Measurements from ENCODE around the gene RIOK1.
A peak's percentile ranks its signal among the peaks of the same experiment; 100 is the strongest.

RIOK1 gene

DNA sequence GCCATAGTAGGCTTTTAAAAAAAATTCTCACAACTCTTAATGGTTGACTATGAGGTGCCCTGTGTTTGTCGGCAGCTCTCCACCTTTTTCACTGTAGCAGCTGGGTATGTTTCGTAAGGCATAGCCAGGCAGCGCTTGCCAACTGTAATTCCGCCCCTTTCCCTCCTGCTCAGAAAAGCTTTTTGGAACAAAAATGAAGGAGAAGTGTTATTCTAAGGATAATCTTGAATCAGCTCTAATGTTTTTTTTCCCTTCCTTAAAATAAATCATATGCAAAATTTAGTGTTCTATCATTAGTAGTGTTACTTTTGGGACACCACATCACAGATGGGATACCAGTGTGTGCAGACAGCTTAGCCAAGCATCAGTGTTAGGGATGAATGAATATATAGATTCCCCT is 21.2 kb downstream of the RIOK1 start:
- DNase-seq: no peak

DNA sequence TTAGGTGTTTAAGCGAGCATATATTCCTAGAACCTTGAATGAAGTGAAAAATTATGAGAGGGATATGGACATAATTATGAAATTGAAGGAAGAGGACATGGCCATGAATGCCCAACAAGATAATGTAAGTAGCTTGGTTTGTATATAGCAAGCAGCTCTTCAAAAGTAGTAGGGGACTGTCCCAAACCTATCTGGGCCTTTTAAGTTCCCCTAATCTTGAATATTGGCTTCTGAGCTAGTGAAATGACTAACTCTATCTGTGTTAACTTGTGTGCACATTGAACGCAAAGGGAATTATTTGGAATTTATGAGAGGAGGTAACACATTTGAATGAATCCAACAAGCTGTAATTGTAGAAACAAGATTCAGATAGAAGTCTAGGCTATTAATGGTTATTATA is 21.7 kb downstream of the RIOK1 start:
- DNase-seq: no peak

DNA sequence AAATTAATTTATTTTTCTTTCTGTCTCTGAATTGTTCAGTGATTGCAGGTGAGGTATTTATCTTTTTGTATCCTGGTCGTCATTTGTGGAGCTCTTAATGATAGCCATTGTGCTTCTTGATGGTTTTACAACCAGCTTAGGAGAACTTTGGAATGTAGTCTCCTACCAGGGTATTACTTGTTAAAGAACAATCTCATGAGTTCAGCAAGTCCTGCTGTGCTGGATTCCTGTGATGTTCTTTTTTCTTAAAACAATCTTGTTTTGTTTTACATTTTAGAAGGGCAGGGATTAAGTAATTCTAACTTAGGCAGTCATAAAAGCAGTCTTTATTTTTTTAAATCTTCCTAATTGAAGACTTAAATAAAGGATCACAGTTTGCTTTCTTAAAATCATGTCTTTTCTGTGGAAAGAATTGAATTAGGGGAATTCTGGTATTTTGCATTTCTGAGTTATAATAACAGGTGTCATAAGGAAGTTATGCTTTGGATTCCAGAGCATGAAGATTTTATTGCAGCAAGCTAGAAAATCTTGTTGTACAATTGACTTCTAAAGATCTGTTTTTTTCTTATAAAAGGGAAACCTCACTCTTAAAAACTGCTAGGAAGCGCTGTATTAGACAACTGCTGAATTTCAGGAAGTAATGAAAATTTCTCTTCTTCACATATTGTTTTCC is 23.7 kb downstream of the RIOK1 start:
- DNase-seq: no peak

DNA sequence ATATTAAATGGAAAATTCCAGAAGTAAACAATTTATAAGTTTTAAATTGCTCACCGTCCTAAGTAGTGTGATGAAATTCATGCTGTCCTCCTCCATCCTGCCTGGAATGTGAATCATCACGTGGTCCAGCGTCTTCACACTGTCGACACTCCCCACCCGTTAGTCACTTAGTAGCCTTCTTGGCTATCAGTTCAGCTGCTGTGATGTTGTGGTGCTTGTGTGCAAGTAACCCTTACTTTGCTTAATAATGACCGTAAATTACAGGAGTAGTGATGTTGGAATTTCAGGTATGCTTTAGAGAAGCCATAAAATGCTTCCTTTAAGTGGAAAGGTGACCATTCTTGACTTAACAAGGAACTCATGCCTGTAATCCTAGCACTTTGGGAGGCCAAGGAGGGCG is 25.2 kb downstream of the RIOK1 start:
- no peak for DNase-seq

DNA sequence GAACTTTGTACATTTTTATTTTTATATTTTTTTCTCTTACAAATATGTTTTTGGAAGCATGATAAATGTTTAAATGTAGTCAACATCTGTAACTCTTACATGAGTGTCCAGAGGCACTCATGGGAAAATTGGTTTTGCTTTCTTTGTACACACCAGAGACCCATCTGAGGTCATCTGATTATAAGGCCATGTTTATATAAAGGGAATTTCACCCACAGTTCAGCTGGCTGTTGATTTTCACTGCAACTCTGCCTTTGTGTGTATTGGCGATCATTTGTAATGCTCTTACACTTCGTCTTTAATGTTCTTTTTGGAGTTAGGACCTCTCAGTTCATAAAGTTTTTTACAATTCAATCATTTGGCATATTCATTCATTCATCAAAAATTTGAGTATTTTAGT is 28.1 kb downstream of the RIOK1 start:
- no peak for DNase-seq

DNA sequence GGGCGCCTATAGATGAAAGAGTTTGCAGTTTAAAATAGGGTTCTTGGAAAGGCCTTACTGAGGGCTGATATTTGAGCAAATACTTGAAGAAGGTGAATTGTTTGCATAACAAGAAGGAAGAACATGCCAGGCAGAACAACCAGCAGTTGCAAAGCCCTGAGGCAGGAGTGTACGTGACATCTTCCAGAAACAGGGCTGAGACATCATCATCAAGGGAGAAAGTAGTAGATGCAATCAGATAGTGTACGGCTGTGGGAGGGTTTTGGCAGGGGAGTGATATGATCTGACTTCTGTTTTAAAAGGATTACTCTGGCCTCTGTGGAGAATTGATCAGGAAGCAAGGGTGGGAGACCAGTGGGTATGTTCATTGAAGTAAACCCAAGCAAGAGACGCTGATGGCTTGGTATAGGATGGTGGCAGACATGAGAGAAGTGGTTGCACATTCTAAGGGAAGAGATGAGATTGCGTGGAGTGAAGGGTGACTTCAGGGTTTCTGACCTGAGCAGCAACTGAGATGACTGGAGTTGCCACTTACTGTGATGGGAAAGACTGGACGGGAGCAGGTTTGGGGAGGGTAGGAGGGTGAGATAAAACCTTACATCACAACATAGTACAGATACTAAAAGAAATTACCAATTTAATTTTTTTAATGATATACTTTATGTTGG is 28.8 kb downstream of the RIOK1 start:
- no peak for DNase-seq

- DNase-seq: no peak
These were observed 29.5 kb downstream of the RIOK1 start for GRCh38 chr6:7419065-7419464.

DNA sequence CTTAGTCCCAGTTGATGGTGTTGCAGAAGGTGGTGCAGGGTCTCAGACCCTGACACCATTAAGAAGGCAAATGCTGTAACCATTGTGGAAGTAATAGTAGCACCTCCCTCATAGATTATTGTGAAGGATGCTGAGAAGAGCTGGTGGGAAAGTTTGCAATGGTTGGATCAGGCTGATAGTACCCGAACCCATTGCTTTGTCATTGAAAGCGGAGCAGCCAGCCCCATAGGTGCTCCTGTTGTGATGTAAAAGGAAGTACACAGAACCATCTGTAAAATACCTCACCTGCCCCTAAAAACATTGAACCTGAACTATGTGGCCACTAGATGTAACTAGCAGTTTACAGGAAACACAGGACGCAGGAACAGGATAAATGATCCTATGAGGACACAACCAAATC is 31.5 kb downstream of the RIOK1 start:
- DNase-seq: no peak

DNA sequence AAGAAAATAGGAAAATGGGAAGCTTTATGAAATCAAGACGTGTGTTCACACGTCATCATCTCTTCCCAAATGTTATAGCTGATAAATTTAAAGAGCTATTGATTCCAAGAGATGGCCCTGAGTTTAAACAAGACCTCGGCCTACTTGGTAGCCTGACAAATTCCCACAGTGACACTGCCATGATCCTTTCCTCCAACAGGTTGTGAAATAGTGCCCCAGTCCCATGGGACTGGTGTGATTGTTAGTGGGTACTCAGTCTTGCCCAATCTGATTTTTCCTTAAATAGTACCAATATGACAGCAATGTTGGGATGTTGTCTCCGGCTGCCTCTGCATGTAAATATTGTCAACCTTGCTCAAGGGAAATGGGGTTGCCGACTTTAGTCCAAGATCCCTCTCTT is 34.5 kb downstream of the RIOK1 start:
- DNase-seq: no peak

GRCh38 chr6:7424967-7425807 is 35.6 kb downstream of the RIOK1 start:
- DNase-seq: peak; percentile 27

DNA sequence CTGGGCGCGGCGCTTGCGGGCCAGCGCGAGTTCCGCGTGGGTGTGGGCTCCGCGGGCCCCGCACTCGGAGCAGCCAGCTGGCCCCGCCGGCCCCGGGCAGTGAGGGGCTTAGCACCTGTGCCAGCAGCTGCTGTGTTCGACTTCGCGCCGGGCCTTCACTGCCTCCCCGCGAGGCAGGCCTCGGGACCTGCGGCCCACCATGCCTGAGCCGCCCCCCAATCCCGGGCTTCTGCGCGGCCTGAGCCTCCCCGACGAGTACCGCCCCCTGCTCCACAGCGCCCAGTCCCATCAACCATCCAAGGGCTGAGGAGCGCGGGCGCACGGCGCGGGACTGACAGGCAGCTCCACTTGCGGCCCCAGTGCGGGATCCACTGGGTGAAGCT is 36.2 kb downstream of the RIOK1 start:
- DNase-seq: no peak

- no peak for DNase-seq
These were observed 37.0 kb downstream of the RIOK1 start for GRCh38 chr6:7426447-7427169.

DNA sequence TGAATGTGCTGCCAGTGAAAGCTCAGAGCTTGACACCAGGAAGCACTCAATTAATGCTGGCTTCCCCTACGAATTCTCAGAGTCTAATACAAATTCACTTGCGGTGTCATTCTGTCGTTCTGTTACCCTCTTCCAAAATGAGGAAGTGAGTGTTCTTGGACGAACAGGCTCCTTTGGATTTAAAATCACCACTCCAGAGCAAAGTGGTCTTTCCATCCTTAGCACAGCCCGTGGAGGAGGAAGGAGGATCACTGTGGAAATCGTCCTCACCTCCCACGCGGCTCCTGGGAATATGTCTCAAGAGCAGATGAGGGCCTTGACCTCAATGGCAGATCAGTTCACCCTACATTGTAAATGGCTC is 41.7 kb downstream of the RIOK1 start:
- no peak for DNase-seq

DNA sequence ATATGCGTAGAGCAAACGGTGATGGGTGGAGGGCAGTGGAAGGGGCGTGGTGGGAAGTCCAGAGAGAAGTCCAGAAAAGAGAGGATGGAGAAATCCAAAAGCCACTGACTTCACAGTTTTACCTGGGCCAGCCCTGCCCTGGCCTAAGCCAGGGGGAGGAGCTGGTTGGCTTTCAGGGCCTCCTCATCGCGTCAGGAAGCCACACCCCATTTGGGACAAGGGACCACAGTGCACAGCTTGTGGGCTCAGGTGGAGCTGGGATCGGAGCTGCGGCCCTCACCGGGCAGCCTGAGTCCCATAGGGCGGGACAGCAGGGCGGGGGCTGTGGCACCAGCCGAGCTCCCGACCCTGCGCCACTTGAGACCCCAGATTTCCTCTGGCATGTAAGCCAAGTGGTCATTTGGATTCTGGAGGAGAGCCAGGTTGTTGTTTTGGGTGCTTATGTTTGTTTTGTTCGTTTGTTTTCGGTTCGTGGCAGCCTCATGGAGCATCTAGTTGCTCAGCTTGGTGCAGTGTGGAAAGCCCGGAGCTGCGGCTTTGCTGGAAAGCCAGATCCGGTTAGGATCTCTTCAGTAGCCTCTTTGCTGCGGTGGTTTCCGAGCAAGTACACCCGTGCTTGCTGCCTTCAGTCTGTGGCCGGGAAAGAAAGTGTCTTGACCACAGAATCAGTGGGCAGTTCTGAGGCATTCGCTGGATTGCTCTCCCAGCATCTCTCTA is 42.2 kb downstream of the RIOK1 start:
- DNase-seq: no peak

- peak; percentile 40 for DNase-seq
These were observed 42.9 kb downstream of the RIOK1 start for GRCh38 chr6:7432391-7433120.

- no peak for DNase-seq
These were observed 43.6 kb downstream of the RIOK1 start for GRCh38 chr6:7433121-7433617.

- no peak for DNase-seq
These were observed 45.1 kb downstream of the RIOK1 start for GRCh38 chr6:7434672-7435071.

- no peak for DNase-seq
These were observed 48.4 kb downstream of the RIOK1 start for GRCh38 chr6:7438011-7438410.

DNA sequence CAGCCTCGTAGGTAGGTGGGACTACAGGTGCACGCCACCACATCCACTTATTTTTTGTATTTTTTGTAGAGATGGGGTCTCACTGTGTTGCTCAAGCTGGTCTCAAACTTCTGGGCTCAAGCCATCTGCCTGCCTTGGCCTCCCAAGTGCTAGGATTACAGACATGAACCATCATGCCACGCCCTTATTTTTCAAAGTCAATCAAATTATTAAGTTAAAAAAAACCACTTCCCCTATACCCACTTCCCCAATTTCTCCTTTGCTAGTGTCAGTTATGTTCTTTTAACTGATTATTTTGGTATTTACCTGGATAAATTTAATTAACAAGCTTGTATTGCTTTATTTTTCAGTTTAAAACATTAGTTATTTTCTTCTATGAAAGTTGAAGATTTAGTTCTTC is 49.6 kb downstream of the RIOK1 start:
- DNase-seq: no peak

DNA sequence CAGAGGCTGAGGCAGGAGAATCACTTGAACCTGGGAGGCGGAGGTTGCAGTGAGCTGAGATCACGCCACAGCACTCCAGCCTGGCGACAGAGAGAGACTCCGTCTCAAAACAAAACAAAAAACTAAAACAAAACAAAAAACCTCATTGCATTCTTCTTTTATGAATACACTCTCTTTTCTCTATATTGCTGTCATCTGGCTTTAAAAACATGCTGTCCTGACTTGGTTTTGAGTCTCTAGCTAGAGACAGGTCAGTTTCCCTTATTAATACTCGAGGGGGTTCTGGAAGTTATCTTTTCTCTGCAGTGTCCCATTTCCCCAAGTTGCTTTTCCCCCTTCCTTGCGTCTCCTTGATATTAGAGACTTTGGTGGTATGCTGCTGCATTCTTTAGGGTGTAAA is 50.9 kb downstream of the RIOK1 start:
- no peak for DNase-seq

- no peak for DNase-seq
These were observed 51.6 kb downstream of the RIOK1 start for GRCh38 chr6:7441048-7441775.
